ENCODE measurements around the gene STK32C. TPM values are rescaled to one million over a fixed set of nuclear protein-coding genes. Genes with fewer than 3 reads are reported as not detected.

Gene STK32C
- total and polyA plus RNA-seq, 2 donors (not counting 1 experiment from before 2014, with no cell fraction given), result 9.9 to 16.8 TPM

GRCh38 chr10:132271458-132272230, 36.1 kb downstream of the STK32C start:
- H3K4me1 ChIP-seq (ENCODE audit: control insufficient read depth in 2 of 2, insufficient read depth in 2 of 2, low read length in 2 of 2), result no peaks in the 10 kb centered on the region
- ATAC-seq (ENCODE audit: low read depth) (no peak), DNase-seq (no peak)
- no peaks in the 10 kb centered on the region for H3K27me3 Mint-ChIP-seq
- no peaks in the 10 kb centered on the region for H4K20me1 ChIP-seq (ENCODE audit: control insufficient read depth, insufficient read depth, low read length, poor library complexity, severe bottlenecking)
- H3K9ac ChIP-seq (ENCODE audit: low read length), result no peak overlapping the region
- no peaks in the 10 kb centered on the region for H3K79me2 ChIP-seq (ENCODE audit: control insufficient read depth, insufficient read depth, low read length)
- no peak overlapping the region for H3K4me2 ChIP-seq (replicated peaks; ENCODE audit: low read depth, low read length, poor library complexity, severe bottlenecking)
- TF ChIP-seq CTCF (IDR thresholded peaks at IDR 0.05) (no peak), EZH2 (IDR thresholded peaks at IDR 0.05; ENCODE audit: borderline replicate concordance, insufficient read depth, low read depth, low read length, poor library complexity, severe bottlenecking) (no peak)
- ChIA-PET CTCF (no interaction called here), POLR2A (no interaction called here)
- H3K9me3 ChIP-seq (ENCODE audit: control extremely low read depth in 1 of 3, control insufficient read depth in 2 of 3, insufficient read depth in 1 of 3, low read length in 2 of 3), result peaks cover 0 to 3% (median 0%) of the 10 kb centered on the region in 3 donors
- H3K27ac Mint-ChIP-seq, result no peak overlapping the region
- WGBS (ENCODE audit: insufficient coverage), result 84% methylated on average over 17 of the region's 27 CpGs
- H3K27ac ChIP-seq (ENCODE audit: low read length in 2 of 2), result no peak overlapping the region
- no peak overlapping the region for H3K4me3 ChIP-seq (ENCODE audit: control extremely low read depth in 1 of 5, extremely low read depth in 1 of 5, insufficient read depth in 1 of 5, low read depth in 2 of 5, low read length in 4 of 5)
- H3K27me3 ChIP-seq (replicated peaks in 1 of 4; ENCODE audit: control extremely low read depth in 1 of 4, control insufficient read depth in 3 of 4, insufficient read depth in 4 of 4, low read length in 3 of 4), result no peaks in the 10 kb centered on the region
- H3K36me3 ChIP-seq (replicated peaks in 1 of 2; ENCODE audit: control extremely low read depth in 1 of 2, control insufficient read depth in 1 of 2, extremely low read depth in 1 of 2, insufficient read depth in 2 of 2, low read length in 1 of 2), result no peaks in the 10 kb centered on the region
- intact Hi-C loops (cut with micrococcal nuclease), result no loop called here
- H2AFZ ChIP-seq (ENCODE audit: insufficient read depth, low read depth, low read length, poor library complexity, severe bottlenecking), result no peak overlapping the region
- H3K4me3 Mint-ChIP-seq, result no peak overlapping the region
- no peaks in the 10 kb centered on the region for H3K9me3 Mint-ChIP-seq (ENCODE audit: insufficient read depth)
- no peaks in the 10 kb centered on the region for H3K4me1 Mint-ChIP-seq

DNA sequence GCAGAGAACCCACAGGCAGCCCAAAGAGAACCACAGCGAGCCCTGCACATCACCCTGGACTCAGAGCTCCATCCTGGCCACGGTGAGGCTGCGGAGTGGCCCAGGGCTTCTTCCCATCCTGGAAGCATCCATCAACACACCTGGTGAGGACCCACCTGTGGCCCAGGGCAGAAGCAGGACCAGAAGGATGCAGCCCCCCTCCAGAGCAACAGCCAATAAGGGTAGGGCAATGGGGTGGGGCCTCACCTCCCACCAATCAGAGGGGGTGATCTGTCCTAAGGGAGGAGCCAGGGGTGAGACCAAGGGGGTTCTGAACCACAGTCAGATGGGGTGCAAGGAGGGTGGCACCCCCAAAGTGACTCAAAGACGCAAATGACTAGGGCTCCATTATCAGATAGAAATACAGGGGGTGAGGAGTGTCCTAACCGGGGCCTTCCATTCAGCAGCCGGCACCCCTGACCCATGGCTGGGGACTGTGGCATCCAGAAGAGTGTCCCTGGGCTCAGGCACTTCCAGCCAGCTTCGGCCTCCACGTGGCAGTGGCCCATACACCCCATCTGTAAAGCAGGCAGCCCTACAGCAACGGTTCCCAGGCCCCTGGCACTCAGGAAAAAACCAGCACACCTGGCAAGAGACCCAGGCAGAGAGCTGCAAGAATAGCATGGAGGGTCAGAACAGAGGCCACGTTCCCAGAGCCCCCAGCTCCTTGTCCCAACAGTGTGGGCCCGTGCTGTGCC, 36.9 kb downstream of the STK32C start:
- TF ChIP-seq EZH2 (IDR thresholded peaks at IDR 0.05; ENCODE audit: borderline replicate concordance, insufficient read depth, low read depth, low read length, poor library complexity, severe bottlenecking) (no peak), CTCF (IDR thresholded peaks at IDR 0.05) (no peak)
- intact Hi-C loops (cut with micrococcal nuclease), result no loop called here
- Mint-ChIP-seq H3K4me1 (no peaks in the 10 kb centered on the region), H3K9me3 (ENCODE audit: insufficient read depth) (no peaks in the 10 kb centered on the region), H3K4me3 (no peak overlapping the region), H3K27ac (no peak overlapping the region), H3K27me3 (no peaks in the 10 kb centered on the region)
- 84% methylated on average over 7 of the region's 11 CpGs for WGBS (ENCODE audit: insufficient coverage)
- Histone ChIP-seq H3K9ac (ENCODE audit: low read length) (no peak overlapping the region), H3K9me3 (ENCODE audit: control extremely low read depth in 1 of 3, control insufficient read depth in 2 of 3, insufficient read depth in 1 of 3, low read length in 2 of 3) (peaks cover 0 to 3% (median 0%) of the 10 kb centered on the region in 3 donors), H3K27me3 (replicated peaks in 1 of 4; ENCODE audit: control extremely low read depth in 1 of 4, control insufficient read depth in 3 of 4, insufficient read depth in 4 of 4, low read length in 3 of 4) (no peaks in the 10 kb centered on the region), H3K4me2 (replicated peaks; ENCODE audit: low read depth, low read length, poor library complexity, severe bottlenecking) (no peak overlapping the region), H2AFZ (ENCODE audit: insufficient read depth, low read depth, low read length, poor library complexity, severe bottlenecking) (no peak overlapping the region), H3K27ac (ENCODE audit: low read length in 2 of 2) (no peak overlapping the region), H3K79me2 (ENCODE audit: control insufficient read depth, insufficient read depth, low read length) (no peaks in the 10 kb centered on the region), H3K36me3 (replicated peaks in 1 of 2; ENCODE audit: control extremely low read depth in 1 of 2, control insufficient read depth in 1 of 2, extremely low read depth in 1 of 2, insufficient read depth in 2 of 2, low read length in 1 of 2) (no peaks in the 10 kb centered on the region), H3K4me1 (ENCODE audit: control insufficient read depth in 2 of 2, insufficient read depth in 2 of 2, low read length in 2 of 2) (no peaks in the 10 kb centered on the region), H4K20me1 (ENCODE audit: control insufficient read depth, insufficient read depth, low read length, poor library complexity, severe bottlenecking) (no peaks in the 10 kb centered on the region), H3K4me3 (ENCODE audit: control extremely low read depth in 1 of 5, extremely low read depth in 1 of 5, insufficient read depth in 1 of 5, low read depth in 2 of 5, low read length in 4 of 5) (no peak overlapping the region)
- POLR2A ChIA-PET, result no interaction called here
- ATAC-seq (ENCODE audit: low read depth) (no peak), DNase-seq (no peak)
- CTCF ChIA-PET, result no interaction called here

All from B cell (primary cell).